NCI-H748 treated with DMSO at 0.1 percent for 48 hours (cell line): Measurements from ENCODE around the gene SORCS2.

Source experiments
- DNase-seq: peaks from one replicate; lab custom pipeline; 2025; lab: John Stamatoyannopoulos, UW

Gene SORCS2

GRCh38 chr4:7326693-7327340 is 134.5 kb downstream of the SORCS2 start:
- DNase-seq, result no peak

DNA sequence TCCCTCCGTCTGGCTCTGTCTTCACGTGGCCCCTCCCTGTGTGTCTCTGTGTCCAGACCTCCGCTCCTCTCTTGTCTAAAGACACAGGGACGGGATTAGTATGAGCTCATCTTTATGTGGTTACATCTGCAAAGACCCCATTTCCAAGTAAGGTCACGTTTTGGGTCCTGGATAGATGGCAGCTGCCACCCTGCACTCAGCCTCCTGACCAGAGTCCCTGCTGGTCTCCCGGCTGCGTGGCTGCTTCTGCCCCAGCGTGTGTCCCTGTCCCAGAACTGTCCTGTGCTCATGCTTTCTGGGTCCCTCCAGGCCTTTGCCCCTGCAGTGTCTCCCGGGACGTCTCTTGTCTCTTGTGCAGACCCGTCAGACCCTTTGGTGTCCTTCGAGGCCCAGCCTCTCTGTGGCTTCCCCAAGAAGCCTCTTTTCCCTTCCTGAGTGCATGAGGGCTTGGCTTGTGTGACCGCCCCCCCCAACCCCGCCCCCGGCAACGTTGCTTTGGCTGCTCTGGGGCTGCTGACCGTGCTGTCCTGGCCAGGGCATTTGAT is 135.1 kb downstream of the SORCS2 start:
- no peak for DNase-seq

DNA sequence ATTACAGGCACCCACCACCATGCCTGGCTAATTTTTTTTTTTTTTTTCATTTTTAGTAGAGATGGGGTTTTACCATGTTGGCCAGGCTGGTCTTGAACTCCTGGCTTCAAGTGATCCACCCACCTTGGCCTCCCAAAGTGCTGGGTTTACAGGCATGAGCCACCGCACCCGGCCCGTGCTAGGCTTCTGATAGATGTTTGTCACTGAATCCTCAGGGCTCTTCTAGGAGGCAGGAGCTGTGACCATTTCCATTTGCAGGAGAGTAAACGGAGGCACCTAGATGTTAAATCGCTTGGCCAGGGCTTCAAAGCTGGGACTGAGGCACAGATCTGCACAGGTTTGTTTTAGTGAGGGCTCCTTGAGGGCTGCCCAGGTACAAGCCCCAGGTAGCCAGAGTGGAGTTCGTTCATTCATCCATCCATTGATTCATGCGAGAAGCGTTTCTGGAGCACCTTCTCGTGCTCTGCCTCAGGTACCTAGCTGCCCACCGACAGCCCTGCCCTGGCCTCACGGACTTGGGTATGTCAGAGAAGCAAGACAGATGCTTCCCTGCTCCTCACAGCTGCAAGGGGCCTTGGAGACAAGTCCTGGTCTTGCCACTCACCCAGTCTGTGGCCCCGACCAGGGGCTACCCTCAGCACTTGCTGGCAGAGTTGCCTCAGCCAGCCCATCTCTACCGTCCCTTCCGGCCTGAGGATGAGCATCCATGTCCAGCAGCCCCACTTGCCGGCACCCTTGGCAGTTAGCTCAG is 136.0 kb downstream of the SORCS2 start:
- DNase-seq, result no peak

- DNase-seq, result no peak
Observed at GRCh38 chr4:7328913-7329638, 136.7 kb downstream of the SORCS2 start.

GRCh38 chr4:7330031-7330596 is 137.8 kb downstream of the SORCS2 start:
- no peak for DNase-seq

DNA sequence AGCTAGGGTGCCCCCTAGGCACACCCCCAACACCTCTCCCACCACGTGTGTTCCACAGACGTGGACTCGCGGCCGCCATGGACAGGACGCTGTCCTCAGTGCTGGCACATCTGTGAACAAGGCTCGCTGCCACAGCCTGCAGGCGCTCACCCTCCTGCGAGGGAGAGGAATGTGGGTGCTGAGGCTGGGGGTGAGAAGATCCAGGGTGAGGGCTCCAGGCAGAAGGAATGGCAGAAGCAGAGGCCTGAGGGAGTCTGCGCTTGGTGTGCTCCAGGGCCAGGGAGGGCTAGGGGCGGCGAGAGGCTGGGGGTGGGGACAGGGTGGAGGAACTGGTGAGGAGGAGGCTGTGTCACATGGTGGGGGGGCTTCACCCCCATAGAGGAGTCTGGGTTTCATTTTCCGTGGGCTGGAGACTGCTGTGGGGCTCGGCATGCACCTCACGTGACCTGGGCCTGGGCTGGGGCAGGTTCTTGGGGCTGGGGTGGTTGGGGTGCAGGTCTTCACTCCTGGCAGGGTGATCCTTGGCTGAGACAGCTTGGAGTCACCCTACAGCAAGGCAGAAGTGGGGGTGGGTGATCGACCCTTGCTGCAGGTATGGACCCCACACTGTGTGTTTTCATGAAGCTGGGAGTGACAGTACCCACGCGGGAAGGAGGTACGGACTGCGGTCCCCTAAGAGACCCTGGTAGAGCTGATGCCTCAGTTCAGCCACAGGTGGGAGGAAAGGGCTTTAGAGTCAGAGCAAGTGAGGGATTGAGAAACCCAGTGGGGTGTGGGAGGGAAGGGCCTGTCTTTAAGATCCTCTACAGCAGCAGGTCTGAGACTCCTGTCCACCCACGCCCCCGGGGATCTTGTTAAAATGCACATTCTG is 138.7 kb downstream of the SORCS2 start:
- no peak for DNase-seq

- no peak for DNase-seq
Observed at GRCh38 chr4:7331682-7332000, 139.3 kb downstream of the SORCS2 start.

- DNase-seq, result no peak
Observed at GRCh38 chr4:7332216-7333023, 140.1 kb downstream of the SORCS2 start.

DNA sequence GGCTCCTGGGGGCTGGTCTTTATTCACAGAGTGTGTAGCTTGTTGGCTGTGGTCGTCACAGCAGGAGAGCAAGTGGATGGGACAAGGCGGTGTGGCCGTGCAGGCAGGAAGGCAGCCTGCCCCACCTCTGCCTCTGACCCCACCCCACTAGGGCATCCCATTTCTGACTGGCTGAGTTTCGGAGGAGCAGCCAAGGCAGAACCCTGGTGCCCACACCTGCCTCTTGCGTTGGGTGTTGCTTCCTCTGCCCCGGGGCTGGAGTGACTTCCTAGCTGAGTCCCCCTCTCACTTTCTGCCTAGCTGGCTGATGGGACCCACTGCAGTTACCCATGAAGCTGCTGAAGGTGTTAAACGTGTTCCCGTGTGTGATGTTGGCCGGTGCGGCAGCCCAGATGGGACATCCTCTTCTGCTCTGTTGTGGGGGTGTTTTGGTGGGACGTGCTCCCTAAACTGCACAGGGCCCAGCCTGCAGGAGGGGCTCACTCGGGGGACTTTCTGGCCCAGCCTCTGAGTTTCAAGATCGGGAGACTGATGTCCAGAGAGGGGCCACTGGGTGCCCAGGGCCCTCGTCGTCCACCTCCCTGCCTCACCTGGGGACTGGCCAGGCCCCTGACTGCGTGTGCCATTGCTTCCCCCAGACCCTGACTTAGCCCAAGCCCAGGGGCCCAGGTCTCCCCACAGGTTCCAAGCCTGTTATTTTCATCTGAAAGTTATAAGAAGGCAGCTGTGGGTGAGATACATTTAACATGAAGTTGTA is 140.9 kb downstream of the SORCS2 start:
- DNase-seq, result no peak

DNA sequence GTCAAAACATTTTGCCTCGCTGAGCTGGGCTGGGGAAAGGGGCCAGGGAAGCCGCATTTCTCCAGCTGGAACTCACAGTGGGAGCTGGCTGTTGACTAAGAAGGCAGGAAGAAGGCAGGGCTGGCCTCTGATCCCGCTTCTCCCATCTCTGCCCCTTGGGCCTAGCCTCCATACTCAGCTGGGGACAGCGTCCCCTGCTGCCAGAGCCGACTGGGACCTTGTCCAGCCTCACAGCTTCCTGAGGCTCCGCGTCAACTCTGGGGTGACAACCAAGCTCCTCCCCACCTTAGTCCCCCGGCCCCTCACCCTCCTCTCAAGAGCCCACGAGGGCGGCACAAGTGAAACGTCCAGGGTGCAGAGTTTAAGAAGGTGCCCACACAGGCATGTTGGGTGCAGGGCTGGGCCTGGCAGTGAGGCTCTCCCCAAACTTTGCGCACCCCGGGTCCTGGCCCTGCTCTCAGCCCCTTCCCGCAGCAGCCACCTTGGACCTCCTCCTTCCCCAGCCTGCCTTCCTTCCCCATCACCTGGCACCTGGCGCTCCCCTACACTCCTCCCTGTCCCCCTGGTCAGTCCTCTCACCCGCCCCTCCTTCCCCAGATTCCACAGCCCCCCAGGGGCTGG is 141.6 kb downstream of the SORCS2 start:
- DNase-seq, result no peak

DNA sequence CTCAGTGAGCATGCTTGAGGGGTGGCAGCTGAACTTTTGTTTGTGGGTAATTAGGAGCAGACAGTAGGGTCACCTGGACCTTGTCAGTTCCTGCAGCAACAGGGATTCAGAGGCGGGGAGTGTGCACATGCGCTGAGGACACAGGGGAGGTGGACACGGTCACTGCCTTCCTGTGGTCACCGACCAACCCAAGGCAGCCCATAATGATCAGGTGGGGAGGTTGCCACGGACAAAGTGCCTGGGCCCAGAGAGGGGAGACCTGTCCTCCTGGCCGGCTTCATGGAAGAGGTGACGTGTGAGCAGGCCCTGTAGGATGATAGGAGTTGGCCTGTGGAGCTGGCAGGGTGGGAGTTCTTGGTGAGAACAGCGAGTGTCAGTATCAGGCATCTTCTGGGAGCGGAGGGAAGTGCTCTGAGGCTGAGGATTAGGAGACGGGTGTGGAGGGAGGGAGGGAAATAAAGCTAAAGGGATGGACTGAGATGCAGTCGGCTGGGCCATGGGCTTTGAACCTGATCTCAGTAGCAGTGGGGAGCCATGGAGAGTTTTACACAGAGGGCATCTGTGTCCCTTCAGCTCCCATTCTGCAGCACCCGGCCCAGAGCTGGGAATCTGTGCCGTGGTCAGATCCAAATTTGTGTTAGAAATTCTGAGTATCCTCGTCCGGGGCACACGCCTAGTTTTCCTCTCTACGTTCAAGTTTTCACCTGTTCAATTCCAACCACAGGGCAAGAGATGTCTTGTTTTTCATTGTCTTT is 142.4 kb downstream of the SORCS2 start:
- no peak for DNase-seq

GRCh38 chr4:7335344-7336066 is 143.2 kb downstream of the SORCS2 start:
- no peak for DNase-seq

- DNase-seq, result no peak
Observed at GRCh38 chr4:7336067-7336569, 143.8 kb downstream of the SORCS2 start.

GRCh38 chr4:7336732-7337131 is 144.4 kb downstream of the SORCS2 start:
- DNase-seq, result no peak

- DNase-seq, result no peak
Observed at GRCh38 chr4:7337196-7338058, 145.1 kb downstream of the SORCS2 start.

DNA sequence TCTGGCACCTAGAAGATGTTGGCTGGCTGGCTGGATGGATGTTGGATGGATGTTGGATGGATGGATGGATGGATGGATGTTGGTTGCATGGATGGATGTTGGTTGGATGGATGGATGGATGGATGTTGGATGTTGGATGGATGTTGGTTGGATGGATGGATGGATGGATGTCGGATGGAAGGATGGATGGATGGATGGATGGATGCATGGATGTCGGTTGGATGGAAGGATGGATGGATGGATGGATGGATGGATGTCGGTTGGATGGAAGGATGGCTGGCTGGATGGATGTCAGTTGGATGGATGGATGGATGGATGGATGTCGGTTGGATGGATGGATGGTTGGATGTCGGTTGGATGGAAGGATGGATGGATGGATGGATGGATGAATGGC is 145.7 kb downstream of the SORCS2 start:
- DNase-seq, result no peak
